Heart right ventricle (tissue), 16 donors: ENCODE results near the gene SH3PXD2B. TPM values are rescaled to one million over a fixed set of nuclear protein-coding genes. Genes with fewer than 3 reads are reported as not detected.
"Not testable (repeated sequence)": the region's sequence is repeated elsewhere in the genome, so short reads cannot be mapped to it uniquely, and the experiment has no call there.

Experiments
- ATAC-seq, 8 donors: fragments of 200-7000 bp; cut with Tn5 transposase; one replicate each; pipeline ENCODE4 v1.9.1; 2020; ENCODE audit warnings: mild to moderate bottlenecking in 8 of 8, moderate library complexity in 8 of 8, moderate number of reproducible peaks in 1 of 8
- DNase-seq, 2 donors: peaks; one replicate each; pipeline ENCODE4 v3.0.0-alpha.2; 2020
- H3K27ac ChIP-seq, 10 donors: fragments of 200-600 bp; sonication (generic) in 2 of 10; one replicate each; pipeline versions ENCODE4 v1.5.0 to v1.8.0; 2020 to 2022; ENCODE audit warnings: mild to moderate bottlenecking in 3 of 10
- H3K27me3 ChIP-seq, 7 donors: fragments of 200-600 bp; one replicate each; pipeline ENCODE4 v1.8.0; 2021 to 2022; ENCODE audit warnings: mild to moderate bottlenecking in 2 of 7
- H3K36me3 ChIP-seq, 9 donors: fragments of 200-600 bp; sonication (generic) in 1 of 9; one replicate each; pipeline versions ENCODE4 v1.5.0 to v1.8.0; 2020 to 2022; ENCODE audit warnings: mild to moderate bottlenecking in 2 of 9
- H3K4me1 ChIP-seq, 9 donors: fragments of 200-600 bp; sonication (generic) in 1 of 9; one replicate each; pipeline versions ENCODE4 v1.5.0 to v1.8.0; 2020 to 2022; ENCODE audit warnings: mild to moderate bottlenecking in 4 of 9
- H3K4me3 ChIP-seq, 10 donors: fragments of 200-600 bp; sonication (generic) in 2 of 10; one replicate each; pipeline versions ENCODE4 v1.5.0 to v1.8.0; 2020 to 2022; ENCODE audit warnings: mild to moderate bottlenecking in 7 of 10, moderate library complexity in 2 of 10
- H3K9me3 ChIP-seq, 11 donors: fragments of 200-600 bp in 10 of 11; sonication (generic) in 2 of 11; one replicate each; pipeline versions ENCODE4 v1.5.0 to v1.8.0; 2013 to 2022; ENCODE audit warnings: mild to moderate bottlenecking in 2 of 11, control low read depth in 1 of 11, moderate library complexity in 1 of 11
- CTCF ChIP-seq, 9 donors: fragments of 200-600 bp; sonication (generic) in 2 of 9; IDR thresholded peaks; one replicate each; pipeline versions ENCODE4 v1.5.0 to v1.8.0; 2021 to 2022; ENCODE audit warnings: antibody characterized with exemption in 9 of 9, mild to moderate bottlenecking in 5 of 9, moderate library complexity in 1 of 9
- WGBS, 2 donors: extraction: QIAGEN DNeasy Blood & Tissue Kit; methylation state at CpG; one replicate each; pipeline ENCODE4 v1.1.7; 2013; ENCODE audit warnings: inconsistent platforms in 1 of 2; 5-methylcytosine and 5-hydroxymethylcytosine counted together
- intact Hi-C, 10 donors: fragments of 100-400 bp; cut with DNase I; formaldehyde crosslinking; loops; one replicate each; pipeline versions ENCODE4 v1.11.1 to v1.14.2; 2022
- polyA plus RNA-seq, 2 donors: library from polyadenylated mRNA; stranded (reverse); fragments of 200-250 nt; gene quantifications; one replicate each; pipeline ENCODE4 v1.2.3, GENCODE V29; 2013
- total RNA-seq, 10 donors: library from RNA; stranded (reverse); fragmentation: NEBNext Ultra II Directional in 3 of 10; extraction: Animal tissue kit (Norgen Biotek cat#: 25700) in 3 of 10; gene quantifications; one replicate each; pipeline versions ENCODE4 v1.2.1 to v1.2.4, GENCODE V29; 2021 to 2023
- donor health status: Arrhythmogenic right ventricular cardiomyopathy.
- donor health status: ischemic (EF 13 %, LVEDD 7.1; RV severe dilation, severe dysfunction).
- donor health status: healthy with polysubstance abuse.
- donor health status: DM: no; HTN: yes; CAD: no.
- donor health status: DM: no; HTN: no; CAD: no.
- donor health status: ischemic (EF 25% LVEDD 6.9; RV normal size, moderate dysfunction).
- donor health status: ischemic (EF 25% LVEDD 5.7; RV mildly dilated, moderate dysfunction).
- donor health status: healthy.
- donor health status: DM: yes; HTN: yes; CAD: no.
- donor health status: Ischemic cardiomyopathy.
- donor health status: ischemic (EF 35%, LVEDD 5.7; RV mildly dilated, moderate dysfunction).
- donor health status: nonischemic (EF 11% LVEDD 7.7; RV severe dilation, severe dysfunction).
- donor health status: DM: yes; HTN: yes; CAD: no.
- donor health status: PGD.
- donor health status: ischemic (EF 29% LVEDD 5.4; RV normal size, mild dysfunction).
- donor health status: nonischemic (EF 23%, LVEDD 6.1; RV moderate dilation, normal function).

SH3PXD2B gene
- total and polyA plus RNA-seq, 12 donors = 1.8 to 12.5 (median 5.5) TPM

- Histone ChIP-seq H3K4me3 (no peak overlapping the region), H3K27me3 (no peaks in the 10 kb centered on the region), H3K9me3 (peaks cover 0 to 22% (median 11%) of the 10 kb centered on the region in 11 donors), H3K4me1 (no peaks in the 10 kb centered on the region), H3K27ac (no peak overlapping the region), H3K36me3 (peaks cover 0 to 85% (median 5%) of the 10 kb centered on the region in 9 donors)
- WGBS, 2 donors = 97 to 99% methylated on average over 6 of the region's 6 CpGs
- no peak for TF ChIP-seq CTCF (IDR thresholded peaks at IDR 0.05)
- no peak for DNase-seq
- ATAC-seq = no peak
- intact Hi-C loops = no loop called here
These were observed 80.6 kb downstream of the SH3PXD2B start for GRCh38 chr5:172373680-172374079.

GRCh38 chr5:172371684-172372083 lies 82.6 kb downstream of the SH3PXD2B start:
- no peaks in the 10 kb centered on the region for H3K27me3 ChIP-seq
- peaks cover 0 to 22% (median 11%) of the 10 kb centered on the region in 11 donors for H3K9me3 ChIP-seq
- DNase-seq (no peak), ATAC-seq (no peak)
- TF ChIP-seq CTCF (IDR thresholded peaks at IDR 0.05) = no peak
- WGBS, 2 donors = 95 to 97% methylated on average over 7 of the region's 7 CpGs
- intact Hi-C loops = no loop called here
- no peak overlapping the region for H3K27ac ChIP-seq
- H3K4me1 ChIP-seq = no peaks in the 10 kb centered on the region
- H3K36me3 ChIP-seq = peaks cover 0 to 82% (median 5%) of the 10 kb centered on the region in 9 donors
- H3K4me3 ChIP-seq = no peak overlapping the region

- H3K4me1 ChIP-seq = no peaks in the 10 kb centered on the region
- H3K9me3 ChIP-seq = peaks cover 0 to 22% (median 11%) of the 10 kb centered on the region in 11 donors
- ATAC-seq (no peak), DNase-seq (no peak)
- H3K27ac ChIP-seq = no peak overlapping the region
- peak; percentile 31 to 72 (median 43) for TF ChIP-seq CTCF (IDR thresholded peaks at IDR 0.05)
- peaks cover 0 to 80% (median 5%) of the 10 kb centered on the region in 9 donors for H3K36me3 ChIP-seq
- H3K27me3 ChIP-seq = no peaks in the 10 kb centered on the region
- no peak overlapping the region for H3K4me3 ChIP-seq
- intact Hi-C loops = no loop called here
- 60 to 63% methylated on average over 4 of the region's 4 CpGs for WGBS, 2 donors
These were observed 83.4 kb downstream of the SH3PXD2B start for GRCh38 chr5:172370648-172371545.

GRCh38 chr5:172370237-172370640 lies 84.1 kb downstream of the SH3PXD2B start:
- intact Hi-C loops = no loop called here
- H3K27ac ChIP-seq = no peak overlapping the region
- no peaks in the 10 kb centered on the region for H3K27me3 ChIP-seq

GRCh38 chr5:172368699-172369098 lies 85.6 kb downstream of the SH3PXD2B start:
- Histone ChIP-seq H3K9me3 (peaks cover 0 to 22% (median 11%) of the 10 kb centered on the region in 11 donors), H3K36me3 (peaks cover 0 to 69% (median 5%) of the 10 kb centered on the region in 9 donors)
- intact Hi-C loops, H3K4me3 ChIP-seq, ATAC-seq, H3K27me3 ChIP-seq, H3K27ac ChIP-seq, H3K4me1 ChIP-seq, DNase-seq: not testable (repeated sequence)
- 95 to 97% methylated on average over 3 of the region's 3 CpGs for WGBS, 2 donors

More at GRCh38 chr5:172370237-172370640, 84.1 kb downstream of the SH3PXD2B start:
- ATAC-seq (peak in 3 of 8 donors; percentile 29 to 69 (median 58)), DNase-seq (no peak)
- Histone ChIP-seq H3K9me3 (peaks cover 0 to 22% (median 11%) of the 10 kb centered on the region in 11 donors), H3K4me1 (no peaks in the 10 kb centered on the region), H3K4me3 (no peak overlapping the region), H3K36me3 (peaks cover 0 to 80% (median 5%) of the 10 kb centered on the region in 9 donors)
- no peak for TF ChIP-seq CTCF (IDR thresholded peaks at IDR 0.05)
- 76 to 88% methylated on average over 4 of the region's 4 CpGs for WGBS, 2 donors
